GM18519 (cell line): ENCODE data around the gene GALP.
"Not testable (repeated sequence)": the region's sequence is repeated elsewhere in the genome, so short reads cannot be mapped to it uniquely, and the experiment has no call there.

ENCODE experiments used
- ATAC-seq: cut with Tn5 transposase; IDR thresholded peaks from one replicate; pipeline ENCODE4 v1.9.1; 2021; ENCODE audit warnings: mild to moderate bottlenecking, moderate library complexity; ENCODE audit not compliant: unreplicated experiment, low FRiP score

The GALP gene

GRCh38 chr19:56147307-56147706, 28.5 kb upstream of the GALP start:
- no peak for ATAC-seq

DNA sequence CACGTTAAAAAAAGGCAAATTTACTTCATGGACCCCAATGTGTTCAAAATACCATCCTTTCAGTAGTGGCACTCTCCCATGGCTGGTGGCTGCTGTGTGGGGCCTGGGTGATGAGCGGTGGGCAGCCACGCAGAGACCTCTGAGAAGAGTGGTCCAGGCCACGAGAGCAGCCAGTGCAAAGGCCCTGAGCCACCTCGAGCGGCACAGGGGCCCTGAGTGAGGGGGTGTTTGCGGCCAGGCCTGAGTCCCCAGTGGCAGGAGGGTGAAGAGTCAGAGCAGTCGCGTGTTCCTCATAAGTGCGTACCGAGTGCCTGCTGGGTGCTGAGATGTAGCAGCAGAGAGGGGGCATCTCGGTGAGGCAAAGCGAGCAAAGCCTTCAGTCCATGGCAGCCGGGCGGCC, 27.7 kb upstream of the GALP start:
- ATAC-seq: no peak

DNA sequence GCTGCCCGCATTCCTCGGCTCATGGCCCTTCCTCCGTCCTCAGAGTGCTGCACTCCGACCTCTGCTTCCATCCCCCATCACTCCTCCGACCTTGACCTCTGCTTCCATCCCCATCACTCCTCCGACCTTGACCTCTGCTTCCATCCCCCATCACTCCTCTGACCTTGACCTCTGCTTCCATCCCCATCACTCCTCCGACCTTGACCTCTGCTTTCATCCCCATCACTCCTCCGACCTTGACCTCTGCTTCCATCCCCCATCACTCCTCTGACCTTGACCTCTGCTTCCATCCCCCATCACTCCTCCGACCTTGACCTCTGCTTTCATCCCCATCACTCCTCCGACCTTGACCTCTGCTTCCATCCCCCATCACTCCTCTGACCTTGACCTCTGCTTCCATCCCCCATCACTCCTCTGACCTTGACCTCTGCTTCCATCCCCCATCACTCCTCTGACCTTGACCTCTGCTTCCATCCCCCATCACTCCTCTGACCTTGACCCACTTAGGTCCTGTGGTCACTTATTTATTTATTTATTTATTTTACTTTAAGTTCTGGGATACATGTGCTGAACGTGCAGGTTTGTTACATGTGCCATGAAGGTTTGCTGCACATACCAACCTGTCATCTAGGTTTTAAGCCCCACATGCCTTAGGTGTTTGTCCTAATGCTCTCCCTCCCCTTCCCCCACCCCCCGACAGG, 26.7 kb upstream of the GALP start:
- not testable (repeated sequence) for ATAC-seq

- ATAC-seq: no peak
Measured at GRCh38 chr19:56149656-56150038, 26.2 kb upstream of the GALP start.

DNA sequence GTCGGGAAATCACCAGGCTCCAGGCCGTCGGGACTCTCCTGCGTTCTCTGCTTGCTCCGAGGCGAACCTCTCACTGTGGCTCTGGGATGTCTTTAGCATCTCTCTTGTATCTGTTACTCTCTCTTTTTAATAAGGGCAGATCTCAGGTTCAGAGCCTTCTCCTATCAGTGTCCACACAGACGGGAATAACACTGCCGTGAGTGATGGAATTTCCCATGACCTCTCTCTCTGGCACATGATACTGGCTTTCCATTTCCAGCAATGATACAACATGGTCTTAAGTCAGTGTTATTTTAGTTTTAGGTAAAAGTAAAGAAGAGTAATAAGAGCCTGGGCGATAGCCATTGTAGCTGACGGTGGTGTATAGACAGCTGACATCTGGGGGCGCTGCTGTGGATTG, 25.4 kb upstream of the GALP start:
- no peak for ATAC-seq

GRCh38 chr19:56152644-56153043, 23.2 kb upstream of the GALP start:
- no peak for ATAC-seq

DNA sequence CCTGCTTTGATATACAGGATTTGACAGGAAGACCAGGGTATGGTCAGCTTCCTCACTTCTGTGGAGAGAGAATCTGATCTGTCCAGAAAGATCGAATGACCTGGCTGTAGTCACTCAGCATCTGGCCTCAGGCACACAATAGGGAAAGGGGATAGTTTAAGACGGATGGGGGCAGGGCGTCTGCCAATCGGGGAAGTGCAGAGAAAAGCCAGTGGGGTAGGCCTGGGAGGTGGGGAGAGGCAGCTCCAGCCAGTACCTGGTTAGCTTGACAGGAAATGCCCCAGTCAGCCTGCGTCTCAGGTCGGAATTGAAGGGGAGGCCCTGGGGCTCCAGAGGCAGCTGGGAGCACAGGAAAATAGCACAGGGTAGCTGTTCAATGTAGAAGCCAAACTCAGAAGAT, 22.3 kb upstream of the GALP start:
- no peak for ATAC-seq

DNA sequence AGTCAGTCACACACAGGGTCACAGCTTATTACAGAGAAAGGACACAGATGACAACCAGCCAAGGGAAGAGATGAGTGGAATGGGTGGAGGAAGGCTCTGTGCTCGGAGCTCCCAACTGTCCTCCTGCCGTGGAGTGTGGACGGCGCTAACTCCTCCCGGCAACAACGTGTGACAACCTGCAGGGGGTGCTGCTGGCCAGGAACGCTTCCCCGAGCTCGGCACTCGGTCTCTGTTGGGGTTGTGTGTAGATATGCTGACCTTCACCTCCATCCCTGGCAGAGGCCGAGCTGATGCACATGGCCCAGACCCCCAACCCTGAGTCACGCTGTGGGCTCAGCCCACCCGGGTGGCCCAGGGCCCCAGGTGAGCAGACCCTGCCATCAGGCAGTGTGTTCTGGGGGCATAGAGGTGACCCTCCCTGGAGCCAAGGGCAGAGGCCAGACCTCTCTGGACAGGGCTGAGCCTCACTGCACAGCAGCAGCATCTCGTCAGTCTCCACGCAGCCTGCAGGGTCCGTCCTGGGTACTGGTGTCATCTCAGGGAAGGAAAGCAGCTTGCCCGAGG, 20.6 kb upstream of the GALP start:
- ATAC-seq: no peak

DNA sequence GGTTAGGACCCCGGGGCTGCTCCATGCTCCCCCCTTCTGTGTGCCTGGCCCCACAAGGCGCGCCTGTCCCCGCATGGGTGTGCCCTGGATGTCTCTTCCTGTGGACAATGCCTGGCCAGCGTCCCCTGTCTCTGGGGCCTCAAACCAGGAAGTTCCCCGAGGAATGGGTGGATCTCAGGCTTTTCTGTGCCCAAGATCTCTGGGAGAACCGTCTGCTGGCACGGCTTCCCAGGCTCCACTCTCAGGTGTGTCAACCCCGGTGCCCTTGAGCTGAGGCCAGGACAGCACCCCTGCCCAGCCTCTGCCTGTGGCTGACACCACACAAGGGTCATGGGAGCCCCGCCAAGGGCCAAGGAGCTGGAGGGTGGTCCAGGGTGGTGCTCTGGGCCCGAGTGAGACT, 19.0 kb upstream of the GALP start:
- no peak for ATAC-seq

- no peak for ATAC-seq
Measured at GRCh38 chr19:56158170-56158757, 17.5 kb upstream of the GALP start.

DNA sequence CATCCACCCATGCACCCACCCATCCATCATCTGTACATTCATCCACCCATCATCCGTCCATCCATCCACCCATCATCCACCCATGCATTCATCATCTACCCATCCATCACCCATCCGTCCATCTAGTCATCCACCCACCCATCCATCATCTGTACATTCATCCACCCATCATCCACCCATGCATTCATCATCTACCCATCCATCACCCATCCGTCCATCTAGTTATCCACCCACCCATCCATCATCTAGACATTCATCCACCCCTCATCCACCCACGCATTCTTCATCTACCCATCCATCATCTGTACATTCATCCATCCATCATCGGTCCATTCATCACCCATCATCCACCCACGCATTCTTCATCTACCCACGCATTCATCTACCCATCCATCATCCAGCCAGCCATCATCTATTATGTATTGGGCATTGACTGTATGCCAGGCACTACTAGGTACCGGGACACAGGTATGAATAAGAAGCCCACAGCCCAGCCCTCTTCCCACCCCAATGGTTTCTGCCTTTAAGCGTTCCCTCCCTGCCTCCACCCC, 16.7 kb upstream of the GALP start:
- no peak for ATAC-seq

DNA sequence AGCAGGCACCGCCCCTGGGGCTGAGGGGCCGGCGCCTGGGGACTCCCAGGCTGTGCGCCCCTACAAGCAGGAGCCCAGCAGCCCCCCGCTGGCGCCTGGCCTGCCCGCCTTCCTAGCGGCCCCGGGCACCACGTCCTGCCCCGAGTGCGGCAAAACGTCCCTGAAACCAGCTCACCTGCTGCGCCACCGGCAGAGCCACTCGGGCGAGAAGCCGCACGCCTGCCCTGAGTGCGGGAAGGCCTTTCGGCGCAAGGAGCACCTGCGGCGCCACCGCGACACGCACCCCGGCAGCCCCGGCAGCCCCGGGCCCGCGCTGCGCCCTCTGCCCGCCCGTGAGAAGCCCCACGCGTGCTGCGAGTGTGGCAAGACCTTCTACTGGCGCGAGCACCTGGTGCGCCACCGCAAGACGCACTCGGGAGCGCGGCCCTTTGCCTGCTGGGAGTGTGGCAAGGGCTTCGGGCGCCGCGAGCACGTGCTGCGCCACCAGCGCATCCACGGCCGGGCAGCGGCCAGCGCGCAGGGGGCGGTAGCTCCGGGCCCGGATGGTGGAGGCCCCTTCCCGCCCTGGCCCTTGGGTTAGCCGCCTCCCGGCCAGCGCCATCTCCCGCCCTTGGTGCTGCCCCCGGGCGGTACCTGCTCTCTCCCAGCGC, 16.1 kb upstream of the GALP start:
- ATAC-seq: no peak

DNA sequence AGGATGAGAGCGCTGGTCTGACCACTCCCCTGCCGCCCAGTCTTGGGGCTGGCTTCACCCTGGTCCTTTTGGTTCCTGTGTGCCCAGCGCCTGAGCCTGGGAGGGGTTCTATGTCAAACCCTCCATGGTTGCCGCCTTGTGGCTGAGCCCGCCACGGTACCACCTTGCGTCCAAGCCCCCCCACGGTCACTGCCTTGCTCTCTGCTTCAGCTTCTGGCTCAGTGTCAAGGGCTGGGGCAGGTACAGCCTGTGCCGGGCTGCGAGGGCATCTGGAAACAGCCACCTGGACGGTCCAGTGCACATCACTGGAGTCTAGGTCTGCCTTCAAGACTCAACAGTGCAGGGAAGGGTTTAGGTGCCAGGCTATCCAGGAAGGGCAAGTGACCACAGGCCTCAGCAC, 14.3 kb upstream of the GALP start:
- no peak for ATAC-seq

- no peak for ATAC-seq
Measured at GRCh38 chr19:56162258-56162657, 13.6 kb upstream of the GALP start.

DNA sequence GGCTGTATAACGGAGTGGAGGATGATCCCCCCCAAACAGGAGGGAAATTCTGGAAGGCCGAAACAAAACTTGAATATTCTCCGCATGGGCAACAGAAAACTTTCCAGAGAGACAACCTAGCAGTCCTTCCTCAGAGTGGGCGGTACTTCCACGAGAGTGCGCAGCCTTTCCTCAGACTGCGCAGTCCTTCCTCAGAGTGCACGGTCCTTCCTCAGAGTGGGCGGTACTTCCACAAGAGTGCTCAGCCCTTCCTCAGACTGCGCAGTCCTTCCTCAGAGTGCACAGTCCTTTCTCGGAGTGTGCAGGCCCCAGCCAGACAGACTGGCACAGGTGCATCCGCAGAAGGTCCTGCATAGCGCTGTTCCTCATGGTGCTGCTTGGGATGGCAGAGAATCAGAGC, 12.7 kb upstream of the GALP start:
- no peak for ATAC-seq

- ATAC-seq: no peak
Measured at GRCh38 chr19:56167064-56167578, 8.7 kb upstream of the GALP start.

DNA sequence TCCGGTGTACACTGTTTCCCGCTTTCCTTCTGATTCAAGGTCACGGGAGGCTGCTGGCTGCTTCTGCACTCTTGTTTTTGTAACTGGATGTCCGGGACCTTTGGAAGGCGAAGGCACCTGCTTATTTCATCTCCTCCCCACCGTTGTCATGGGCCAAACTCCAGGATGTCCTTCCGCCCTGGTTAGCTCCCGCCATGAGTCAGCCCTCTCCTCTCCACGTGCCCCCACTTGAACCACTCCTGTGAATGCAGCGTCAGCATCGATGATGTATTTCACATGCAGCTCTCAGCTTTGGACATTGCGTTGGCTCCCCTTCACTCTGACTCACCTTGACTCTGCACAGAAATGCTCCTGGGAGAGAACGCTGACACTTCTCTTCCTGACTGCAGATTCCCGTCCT, 5.5 kb upstream of the GALP start:
- no peak for ATAC-seq

DNA sequence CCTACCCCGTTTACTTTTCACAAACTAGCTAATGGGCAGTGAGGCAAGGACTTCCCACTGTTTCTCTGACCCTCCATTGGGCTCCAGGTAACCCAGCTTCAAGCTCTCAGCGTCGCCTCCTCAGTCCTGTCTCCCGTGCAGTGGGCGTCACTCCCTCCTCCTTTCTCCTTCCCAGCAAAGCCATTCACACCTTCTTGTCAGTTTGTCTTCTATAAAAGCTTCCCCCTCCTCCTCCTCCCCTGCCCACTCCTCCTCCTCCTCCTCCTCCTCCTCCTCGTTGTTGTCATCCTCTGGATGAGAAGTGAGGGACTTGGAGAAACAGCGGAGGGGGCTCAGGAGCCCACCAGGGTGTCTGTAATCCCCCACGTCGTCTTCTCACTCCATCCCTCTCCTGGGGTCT, 1.7 kb upstream of the GALP start:
- ATAC-seq: no peak

- no peak for ATAC-seq
Measured at GRCh38 chr19:56174550-56174949, 1.3 kb upstream of the GALP start.

GRCh38 chr19:56176310-56176709, 502 bp downstream of the GALP start:
- not testable (repeated sequence) for ATAC-seq

DNA sequence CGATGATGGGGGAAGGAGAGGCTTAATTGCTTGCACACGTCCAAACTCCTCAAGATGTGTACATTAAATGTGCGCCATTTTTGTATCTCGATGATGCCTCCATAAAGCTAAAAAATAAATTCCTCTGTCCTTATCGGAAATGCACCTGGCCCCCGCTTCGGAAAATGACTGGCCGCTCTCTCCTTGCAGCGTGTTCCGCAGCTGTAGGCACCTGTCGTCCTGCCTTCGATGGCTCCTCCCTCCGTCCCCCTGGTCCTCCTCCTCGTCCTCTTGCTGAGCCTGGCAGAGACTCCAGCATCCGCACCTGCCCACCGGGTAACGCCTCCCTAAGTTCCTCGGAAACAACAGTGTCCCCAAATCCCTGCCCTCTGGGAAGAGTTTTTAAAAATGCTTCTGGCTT, 1.1 kb downstream of the GALP start:
- no peak for ATAC-seq
